ENCODE results near the gene RAMACL. TPM values are rescaled to one million over a fixed set of nuclear protein-coding genes. Genes with fewer than 3 reads are reported as not detected.

The RAMACL gene
- total RNA-seq, 1 experiment from 2014 or later, result 0.15 TPM

- no peak overlapping the region for H3K4me2 ChIP-seq (ENCODE audit: low read length)
- no peak overlapping the region for H3K9ac ChIP-seq (ENCODE audit: low read length)
- H3K9me3 ChIP-seq (ENCODE audit: control insufficient read depth in 1 of 2, insufficient read depth in 1 of 2, low read depth in 1 of 2, low read length in 2 of 2), result no peaks in the 10 kb centered on the region
- no peaks in the 10 kb centered on the region for H3K9me2 ChIP-seq (ENCODE audit: insufficient read depth)
- CTCF ChIA-PET, result no interaction called here
- no peak overlapping the region for H3K27ac ChIP-seq (ENCODE audit: low read depth, low read length)
- H3K27me3 ChIP-seq (ENCODE audit: insufficient read depth, low read length), result no peaks in the 10 kb centered on the region
- TF ChIP-seq JUND (IDR thresholded peaks at IDR 0.05) (no peak), CEBPB (IDR thresholded peaks at IDR 0.05; ENCODE audit: low read depth) (no peak), TCF7L2 (IDR thresholded peaks at IDR 0.05; ENCODE audit: borderline replicate concordance, extremely low read depth, insufficient read depth, insufficient read length) (no peak), RAD21 (IDR thresholded peaks at IDR 0.05; ENCODE audit: low read depth) (no peak), MAX (IDR thresholded peaks at IDR 0.05) (no peak), POLR2A (IDR thresholded peaks at IDR 0.05; ENCODE audit: borderline replicate concordance, extremely low read depth, insufficient read depth, insufficient read length) (no peak)
- H3K4me1 ChIP-seq (ENCODE audit: control insufficient read depth in 1 of 2, insufficient read depth in 2 of 2, low read length in 2 of 2), result no peaks in the 10 kb centered on the region
- H3K4me3 ChIP-seq (replicated peaks in 1 of 2; ENCODE audit: low read depth in 1 of 2, low read length in 2 of 2), result no peak overlapping the region
- no peaks in the 10 kb centered on the region for H3K79me2 ChIP-seq (ENCODE audit: insufficient read depth, low read length)
- H2AFZ ChIP-seq (ENCODE audit: low read depth, low read length, poor library complexity, severe bottlenecking), result no peak overlapping the region
- intact Hi-C loops (cut with micrococcal nuclease), result no loop called here
- POLR2A ChIA-PET, result no interaction called here
- H4K20me1 ChIP-seq (ENCODE audit: insufficient read depth), result no peaks in the 10 kb centered on the region
- RAD21 ChIA-PET (ENCODE audit: low non-redundant PET in 1 of 2, low total read pairs in 2 of 2, uncharacterized antibody in 2 of 2, unreplicated experiment in 2 of 2), result no interaction called here
- DNase-seq (ENCODE audit: low read depth, low spot score) (no peak), ATAC-seq (no peak)
- H3K36me3 ChIP-seq (ENCODE audit: control insufficient read depth in 1 of 2, insufficient read depth in 2 of 2, low read length in 2 of 2), result no peaks in the 10 kb centered on the region
- BruUV-seq (replicated peaks), result no TSS peak
Observed at GRCh38 chr6:166581091-166581511, 5.4 kb downstream of the RAMACL start.

GRCh38 chr6:166580076-166581050 is 6.1 kb downstream of the RAMACL start:
- TF ChIP-seq EZH2phosphoT487 (IDR thresholded peaks at IDR 0.05; ENCODE audit: borderline replicate concordance) (no peak), POLR2AphosphoS5 (IDR thresholded peaks at IDR 0.05; ENCODE audit: low read depth, low read length) (no peak)
- H3K9ac ChIP-seq (ENCODE audit: low read length), result no peak overlapping the region
- intact Hi-C loops (cut with micrococcal nuclease), result no loop called here
- no peaks in the 10 kb centered on the region for H4K20me1 ChIP-seq (ENCODE audit: insufficient read depth)
- no peak overlapping the region for H3K27ac ChIP-seq (ENCODE audit: low read depth, low read length)
- no peaks in the 10 kb centered on the region for H3K79me2 ChIP-seq (ENCODE audit: insufficient read depth, low read length)
- no peak overlapping the region for H2AFZ ChIP-seq (ENCODE audit: low read depth, low read length, poor library complexity, severe bottlenecking)
- H3K9me3 ChIP-seq (ENCODE audit: control insufficient read depth in 1 of 2, insufficient read depth in 1 of 2, low read depth in 1 of 2, low read length in 2 of 2), result no peaks in the 10 kb centered on the region
- ChIA-PET CTCF (no interaction called here), POLR2A (no interaction called here), RAD21 (ENCODE audit: low non-redundant PET in 1 of 2, low total read pairs in 2 of 2, uncharacterized antibody in 2 of 2, unreplicated experiment in 2 of 2) (no interaction called here)
- no TSS peak for BruUV-seq (replicated peaks)
- H3K4me1 ChIP-seq (ENCODE audit: control insufficient read depth in 1 of 2, insufficient read depth in 2 of 2, low read length in 2 of 2), result no peaks in the 10 kb centered on the region
- H3K4me3 ChIP-seq (replicated peaks in 1 of 2; ENCODE audit: low read depth in 1 of 2, low read length in 2 of 2), result no peak overlapping the region
- no peak overlapping the region for H3K4me2 ChIP-seq (ENCODE audit: low read length)
- H3K9me2 ChIP-seq (ENCODE audit: insufficient read depth), result no peaks in the 10 kb centered on the region
- DNase-seq (ENCODE audit: low read depth, low spot score) (no peak), ATAC-seq (no peak)
- H3K36me3 ChIP-seq (ENCODE audit: control insufficient read depth in 1 of 2, insufficient read depth in 2 of 2, low read length in 2 of 2), result no peaks in the 10 kb centered on the region
- no peaks in the 10 kb centered on the region for H3K27me3 ChIP-seq (ENCODE audit: insufficient read depth, low read length)

Data from HCT116 (cell line).